Muscle layer of duodenum (tissue), 2 donors: ENCODE results near the gene RIPK4.
"Not testable (repeated sequence)": the region's sequence is repeated elsewhere in the genome, so short reads cannot be mapped to it uniquely, and the experiment has no call there.

ENCODE experiments used
- H3K27ac ChIP-seq: one replicate; pipeline ENCODE4 v1.7.0; 2013; ENCODE audit warnings: mild to moderate bottlenecking, low read length
- H3K27me3 ChIP-seq: one replicate; pipeline ENCODE4 v1.7.0; 2013; ENCODE audit warnings: low read depth, mild to moderate bottlenecking, control low read depth, low read length
- H3K36me3 ChIP-seq, 2 donors: one replicate each; pipeline ENCODE4 v1.7.0; 2013; ENCODE audit warnings: low read length in 2 of 2, control low read depth in 1 of 2, mild to moderate bottlenecking in 1 of 2; ENCODE audit not compliant: insufficient read depth in 2 of 2, control insufficient read depth in 1 of 2
- H3K4me1 ChIP-seq, 2 donors: one replicate each; pipeline ENCODE4 v1.7.0; 2013; ENCODE audit warnings: low read length in 2 of 2, mild to moderate bottlenecking in 2 of 2, control low read depth in 1 of 2, moderate library complexity in 1 of 2; ENCODE audit not compliant: insufficient read depth in 2 of 2, control insufficient read depth in 1 of 2
- H3K4me3 ChIP-seq, 2 donors: one replicate each; pipeline ENCODE4 v1.7.0; 2013; ENCODE audit warnings: low read length in 2 of 2, low read depth in 1 of 2, mild to moderate bottlenecking in 1 of 2
- H3K9me3 ChIP-seq, 2 donors: one replicate each; pipeline ENCODE4 v1.7.0; 2013; ENCODE audit warnings: low read length in 2 of 2, control low read depth in 1 of 2, mild to moderate bottlenecking in 1 of 2; ENCODE audit not compliant: control insufficient read depth in 1 of 2
- donor health status: healthy.

The RIPK4 gene

DNA sequence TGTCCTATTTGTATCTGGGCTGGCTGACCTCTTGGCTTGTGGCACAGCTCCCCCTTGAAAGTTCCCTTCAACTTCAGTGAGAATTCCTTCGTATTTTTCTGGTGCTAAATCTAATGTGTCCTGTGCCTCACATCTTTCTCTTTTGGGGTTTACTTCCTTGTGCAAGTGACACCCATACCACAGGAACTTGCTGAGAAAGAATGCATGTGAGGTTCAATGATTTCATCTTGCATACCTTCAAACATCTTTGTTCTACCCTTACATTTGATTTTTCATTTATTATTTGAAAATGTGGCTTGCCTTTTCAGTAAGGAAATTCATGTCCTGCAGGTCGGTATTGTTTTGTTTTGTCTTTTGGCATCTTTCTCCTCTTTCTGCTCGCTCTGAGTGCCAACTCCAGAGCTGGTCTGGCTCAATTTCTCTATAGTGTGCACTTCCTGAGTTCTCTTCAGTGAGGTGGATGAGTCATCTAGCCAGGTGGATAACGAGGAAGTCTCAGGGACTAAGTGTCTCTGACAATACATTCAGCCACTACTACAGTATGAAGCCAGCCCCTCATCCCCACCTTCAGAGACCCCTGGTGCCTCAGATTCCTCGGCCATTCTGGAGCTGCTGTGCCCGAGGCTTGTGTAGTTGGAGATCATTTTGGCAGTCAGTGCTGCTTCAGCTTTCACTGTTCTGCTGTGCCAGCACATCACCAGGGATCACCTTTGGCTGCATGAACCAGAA is 59.5 kb downstream of the RIPK4 start:
- peak overlapping the region; percentile 21 for H3K27ac ChIP-seq
- no peaks in the 10 kb centered on the region for H3K36me3 ChIP-seq
- no peaks in the 10 kb centered on the region for H3K9me3 ChIP-seq
- H3K27me3 ChIP-seq = peaks cover 6% of the 10 kb centered on the region
- H3K4me3 ChIP-seq = no peak overlapping the region
- no peaks in the 10 kb centered on the region for H3K4me1 ChIP-seq

DNA sequence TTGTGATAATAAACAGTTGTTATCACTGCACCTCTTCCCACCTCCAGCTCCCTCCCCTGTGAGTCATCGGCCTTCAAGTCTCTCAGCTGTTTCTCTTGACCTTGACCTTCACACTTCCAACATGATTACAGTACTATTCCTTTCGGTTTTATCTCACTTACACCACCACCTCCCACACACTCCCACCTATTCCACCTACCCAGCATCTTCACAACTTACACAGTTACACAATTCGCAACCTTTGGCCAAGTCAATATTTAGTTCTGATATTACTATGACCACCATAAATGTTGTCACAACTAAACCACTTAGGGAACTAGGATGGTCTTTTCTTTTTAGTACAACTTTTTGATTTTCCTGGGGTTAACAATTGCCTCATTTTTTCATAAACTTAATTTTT is 60.2 kb downstream of the RIPK4 start:
- Histone ChIP-seq H3K27ac (peak overlapping the region; percentile 21), H3K9me3 (no peaks in the 10 kb centered on the region), H3K27me3 (peaks cover 6% of the 10 kb centered on the region), H3K36me3 (no peaks in the 10 kb centered on the region), H3K4me1 (no peaks in the 10 kb centered on the region), H3K4me3 (no peak overlapping the region)

DNA sequence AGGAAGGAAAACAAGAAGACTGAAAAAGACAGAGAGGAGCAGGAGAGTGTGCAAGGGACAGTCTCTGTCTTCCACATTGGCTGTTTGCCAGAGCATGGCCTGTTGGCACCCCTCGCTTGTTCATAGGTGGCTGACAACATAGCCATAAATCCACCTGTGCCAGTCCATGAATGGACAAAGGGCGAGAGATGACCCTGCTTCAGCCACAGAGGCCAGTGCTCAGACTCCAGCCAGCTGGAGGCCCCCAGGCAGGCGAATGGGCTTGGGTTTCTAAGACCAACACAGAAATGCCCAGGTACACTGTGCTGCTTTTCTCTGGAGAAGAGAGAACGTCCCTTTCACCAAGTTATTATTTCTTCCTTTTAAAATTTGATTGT is 60.6 kb downstream of the RIPK4 start:
- H3K4me3 ChIP-seq = no peak overlapping the region
- H3K27me3 ChIP-seq = peaks cover 4% of the 10 kb centered on the region
- no peaks in the 10 kb centered on the region for H3K4me1 ChIP-seq
- no peaks in the 10 kb centered on the region for H3K36me3 ChIP-seq
- peak overlapping the region; percentile 4 for H3K27ac ChIP-seq
- no peaks in the 10 kb centered on the region for H3K9me3 ChIP-seq

GRCh38 chr21:41705546-41706262 is 61.1 kb downstream of the RIPK4 start:
- Histone ChIP-seq H3K9me3 (no peaks in the 10 kb centered on the region), H3K27ac (peak overlapping the region; percentile 4), H3K4me3 (no peak overlapping the region), H3K27me3 (no peaks in the 10 kb centered on the region), H3K4me1 (no peaks in the 10 kb centered on the region), H3K36me3 (no peaks in the 10 kb centered on the region)

GRCh38 chr21:41703857-41704501 is 62.9 kb downstream of the RIPK4 start:
- no peaks in the 10 kb centered on the region for H3K27me3 ChIP-seq
- H3K4me1 ChIP-seq = no peaks in the 10 kb centered on the region
- no peak overlapping the region for H3K4me3 ChIP-seq
- H3K36me3 ChIP-seq = no peaks in the 10 kb centered on the region
- no peak overlapping the region for H3K27ac ChIP-seq
- no peaks in the 10 kb centered on the region for H3K9me3 ChIP-seq

- H3K27ac ChIP-seq = no peak overlapping the region
- no peaks in the 10 kb centered on the region for H3K27me3 ChIP-seq
- no peak overlapping the region for H3K4me3 ChIP-seq
- H3K9me3 ChIP-seq = no peaks in the 10 kb centered on the region
- no peaks in the 10 kb centered on the region for H3K4me1 ChIP-seq
- H3K36me3 ChIP-seq = no peaks in the 10 kb centered on the region
These were observed 65.1 kb downstream of the RIPK4 start for GRCh38 chr21:41701749-41702148.

- Histone ChIP-seq H3K27ac (no peak overlapping the region), H3K9me3 (no peaks in the 10 kb centered on the region), H3K4me3 (no peak overlapping the region), H3K4me1 (no peaks in the 10 kb centered on the region), H3K27me3 (no peaks in the 10 kb centered on the region), H3K36me3 (no peaks in the 10 kb centered on the region)
These were observed 67.5 kb downstream of the RIPK4 start for GRCh38 chr21:41699311-41699710.

- H3K27ac ChIP-seq = no peak overlapping the region
- no peaks in the 10 kb centered on the region for H3K9me3 ChIP-seq
- H3K36me3 ChIP-seq = no peaks in the 10 kb centered on the region
- H3K4me1 ChIP-seq = no peaks in the 10 kb centered on the region
- no peaks in the 10 kb centered on the region for H3K27me3 ChIP-seq
- no peak overlapping the region for H3K4me3 ChIP-seq
These were observed 68.8 kb downstream of the RIPK4 start for GRCh38 chr21:41698071-41698470.

DNA sequence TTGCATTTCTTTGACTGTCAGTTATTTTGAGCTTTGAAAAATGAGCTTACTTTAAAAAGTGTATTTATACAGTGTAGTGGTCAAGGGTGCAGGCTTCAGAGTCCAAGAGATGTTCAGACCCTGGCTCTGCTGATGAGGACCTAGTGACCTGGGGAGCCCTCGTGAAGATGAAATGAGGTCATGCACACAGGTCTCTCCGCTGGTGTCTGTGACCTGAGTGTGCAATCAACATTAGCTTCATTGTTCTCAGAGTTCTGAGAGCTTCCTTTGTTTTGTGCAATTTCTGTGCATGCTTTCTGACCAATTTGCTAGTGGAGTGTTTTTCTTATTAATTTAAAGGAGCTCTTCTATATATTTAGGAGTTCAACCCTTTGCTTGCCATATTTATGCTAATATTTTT is 71.3 kb downstream of the RIPK4 start:
- Histone ChIP-seq H3K4me3 (no peak overlapping the region), H3K36me3 (no peaks in the 10 kb centered on the region), H3K27ac (no peak overlapping the region), H3K9me3 (no peaks in the 10 kb centered on the region), H3K27me3 (no peaks in the 10 kb centered on the region), H3K4me1 (no peaks in the 10 kb centered on the region)

DNA sequence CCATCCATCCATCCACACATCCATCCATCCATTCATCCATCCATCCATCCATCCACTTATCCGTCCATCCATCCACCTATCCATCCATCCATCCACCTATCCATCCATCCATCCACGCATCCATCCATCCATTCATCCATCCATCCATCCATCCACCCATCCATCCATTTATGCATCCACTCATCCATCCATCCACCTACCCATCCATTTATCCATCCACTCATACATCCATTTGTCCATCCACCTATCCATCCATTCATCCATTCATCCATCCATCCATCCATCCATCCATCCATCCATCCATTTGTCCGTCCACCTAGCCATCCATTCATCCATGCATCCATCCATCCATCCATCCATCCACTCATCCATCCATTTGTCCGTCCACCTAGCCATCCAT is 72.8 kb downstream of the RIPK4 start:
- H3K4me3 ChIP-seq, H3K4me1 ChIP-seq, H3K9me3 ChIP-seq, H3K27ac ChIP-seq, H3K27me3 ChIP-seq, H3K36me3 ChIP-seq: not testable (repeated sequence)

- Histone ChIP-seq H3K36me3 (no peaks in the 10 kb centered on the region), H3K4me3 (no peak overlapping the region), H3K9me3 (no peaks in the 10 kb centered on the region), H3K4me1 (no peaks in the 10 kb centered on the region), H3K27me3 (no peaks in the 10 kb centered on the region), H3K27ac (no peak overlapping the region)
These were observed 74.7 kb downstream of the RIPK4 start for GRCh38 chr21:41692185-41692565.
